Natural killer cell (primary cell): Measurements from ENCODE around the gene RANBP9. TPM values are rescaled to one million over a fixed set of nuclear protein-coding genes. Genes with fewer than 3 reads are reported as not detected.

ENCODE experiments used
- ATAC-seq, 3 donors: fragments of 150-1000 bp in 2 of 3; fragments of 200-7000 bp in 1 of 3; cut with Tn5 transposase; 1 replicate in 1 of 3; 2 replicates in 2 of 3; pipeline ENCODE4 v1.10.0; 2021; ENCODE audit warnings: mild to moderate bottlenecking in 2 of 3, moderate library complexity in 2 of 3
- DNase-seq, 2 donors: peaks; one replicate each; pipeline versions ENCODE4 v3.0.0 to v3.0.0-alpha.2; 2013 to 2021; ENCODE audit warnings: mixed read lengths in 1 of 2
- H3K27ac ChIP-seq: one replicate; pipeline ENCODE4 v1.5.1; 2013; ENCODE audit warnings: mild to moderate bottlenecking, low read length
- H3K27me3 ChIP-seq: one replicate; pipeline ENCODE4 v1.6.1; 2013; ENCODE audit warnings: low read length; ENCODE audit not compliant: control insufficient read depth, insufficient read depth
- H3K36me3 ChIP-seq: one replicate; pipeline ENCODE4 v1.6.1; 2013; ENCODE audit warnings: low read length; ENCODE audit not compliant: control insufficient read depth, insufficient read depth
- H3K4me1 ChIP-seq: one replicate; pipeline ENCODE4 v1.6.1; 2013; ENCODE audit warnings: low read length; ENCODE audit not compliant: control insufficient read depth, insufficient read depth
- H3K4me3 ChIP-seq: one replicate; pipeline ENCODE4 v1.5.1; 2013; ENCODE audit warnings: low read length
- H3K9me3 ChIP-seq: one replicate; pipeline ENCODE4 v1.6.1; 2013; ENCODE audit warnings: low read length; ENCODE audit not compliant: control insufficient read depth, insufficient read depth
- H3K27ac Mint-ChIP-seq, 2 donors: one replicate each; pipeline ENCODE4 v1.8.0; 2022; ENCODE audit warnings: mild to moderate bottlenecking in 2 of 2, mixed read lengths in 2 of 2, moderate library complexity in 1 of 2
- H3K27me3 Mint-ChIP-seq, 2 donors: one replicate each; pipeline ENCODE4 v1.8.0; 2022; ENCODE audit warnings: low read depth in 2 of 2, mixed read lengths in 2 of 2
- H3K36me3 Mint-ChIP-seq: one replicate; pipeline ENCODE4 v1.8.0; 2022; ENCODE audit warnings: mixed read lengths
- H3K4me1 Mint-ChIP-seq, 2 donors: one replicate each; pipeline ENCODE4 v1.8.0; 2022; ENCODE audit warnings: mixed read lengths in 2 of 2
- H3K4me3 Mint-ChIP-seq: one replicate; pipeline ENCODE4 v1.8.0; 2022; ENCODE audit warnings: mild to moderate bottlenecking, moderate library complexity, mixed read lengths
- H3K9me3 Mint-ChIP-seq, 2 donors: one replicate each; pipeline ENCODE4 v1.8.0; 2022; ENCODE audit warnings: mixed read lengths in 2 of 2
- CTCF ChIP-seq: fragments of 200-600 bp; IDR thresholded peaks from one replicate; pipeline ENCODE4 v1.8.0; 2022; ENCODE audit warnings: antibody characterized with exemption
- WGBS: methylation state at CpG from one replicate; pipeline ENCODE4 v1.1.7; 2013; ENCODE audit warnings: missing lambda C conversion rate; ENCODE audit not compliant: insufficient coverage; 5-methylcytosine and 5-hydroxymethylcytosine counted together
- intact Hi-C: fragments of 100-400 bp; cut with micrococcal nuclease; formaldehyde crosslinking; loops from one replicate; pipeline ENCODE4 v1.14.2; 2022
- total RNA-seq, 4 donors: library from RNA; stranded (reverse); fragments of 120-200 nt in 1 of 4; gene quantifications; one replicate each; pipeline versions ENCODE4 v1.2.3 to v1.2.4, GENCODE V29; 2013 to 2022

RANBP9 gene
- total RNA-seq, 3 donors from 2014 or later (not counting 1 experiment from before 2014, with no cell fraction given) = 52.2 to 62.5 (median 57.6) TPM

DNA sequence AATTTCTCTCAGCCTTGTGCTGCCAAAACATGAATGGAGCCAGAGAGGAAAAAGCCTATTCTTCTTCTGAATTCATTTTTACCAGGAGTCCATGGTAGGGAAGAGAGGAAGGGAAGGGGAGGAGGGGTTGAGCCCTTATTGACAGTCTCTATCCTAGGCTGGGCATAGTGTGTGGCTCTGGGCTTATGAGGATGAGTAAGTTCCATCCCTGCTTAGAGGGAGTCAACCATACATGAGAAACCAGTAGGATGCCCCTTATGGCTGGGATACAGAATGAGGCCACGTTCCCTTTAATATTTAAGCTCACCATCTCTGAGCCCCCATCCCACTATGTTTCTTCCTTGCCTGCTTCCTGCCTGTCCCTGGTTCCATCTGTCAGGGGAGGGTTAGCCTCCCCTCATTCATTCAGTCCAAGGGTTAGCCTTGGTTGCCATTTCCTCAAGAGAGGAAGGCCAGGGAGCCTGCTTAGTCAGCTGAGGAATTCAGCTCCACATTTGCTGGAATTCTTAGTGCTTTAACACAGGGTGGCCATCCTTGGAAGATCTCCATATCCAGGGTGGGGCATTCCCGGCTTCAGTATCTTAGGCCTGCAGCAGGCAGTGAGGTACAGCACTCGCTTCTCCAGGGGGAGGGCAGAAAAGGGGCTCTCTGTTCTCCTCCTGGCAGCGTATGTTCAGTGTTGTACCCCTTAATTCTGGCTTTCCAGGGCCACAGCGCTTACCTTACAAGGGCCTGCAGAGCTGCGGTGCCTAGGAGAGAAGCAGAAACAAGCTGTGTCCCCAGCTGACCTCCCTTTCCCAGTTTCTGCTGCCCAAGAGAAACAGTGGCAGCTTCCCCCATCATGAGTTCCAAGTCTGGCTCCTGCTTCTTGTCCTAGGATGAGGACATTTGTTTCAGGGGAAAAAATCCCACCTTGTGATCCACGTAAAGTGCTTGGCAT, 124.8 kb downstream of the RANBP9 start:
- Histone ChIP-seq H3K27ac (no peak overlapping the region), H3K27me3 (no peaks in the 10 kb centered on the region), H3K4me1 (peaks cover 7% of the 10 kb centered on the region), H3K36me3 (peaks cover 15% of the 10 kb centered on the region), H3K9me3 (no peaks in the 10 kb centered on the region), H3K4me3 (no peak overlapping the region)
- Mint-ChIP-seq H3K4me1 (peaks cover 8 to 13% of the 10 kb centered on the region in 2 donors), H3K27ac (no peak overlapping the region), H3K27me3 (no peaks in the 10 kb centered on the region), H3K9me3 (no peaks in the 10 kb centered on the region), H3K36me3 (no peaks in the 10 kb centered on the region), H3K4me3 (no peak overlapping the region)
- DNase-seq (no peak), ATAC-seq (no peak)
- 95% methylated on average over 7 of the region's 7 CpGs for WGBS
- no peak for TF ChIP-seq CTCF
- intact Hi-C loops = no loop called here

DNA sequence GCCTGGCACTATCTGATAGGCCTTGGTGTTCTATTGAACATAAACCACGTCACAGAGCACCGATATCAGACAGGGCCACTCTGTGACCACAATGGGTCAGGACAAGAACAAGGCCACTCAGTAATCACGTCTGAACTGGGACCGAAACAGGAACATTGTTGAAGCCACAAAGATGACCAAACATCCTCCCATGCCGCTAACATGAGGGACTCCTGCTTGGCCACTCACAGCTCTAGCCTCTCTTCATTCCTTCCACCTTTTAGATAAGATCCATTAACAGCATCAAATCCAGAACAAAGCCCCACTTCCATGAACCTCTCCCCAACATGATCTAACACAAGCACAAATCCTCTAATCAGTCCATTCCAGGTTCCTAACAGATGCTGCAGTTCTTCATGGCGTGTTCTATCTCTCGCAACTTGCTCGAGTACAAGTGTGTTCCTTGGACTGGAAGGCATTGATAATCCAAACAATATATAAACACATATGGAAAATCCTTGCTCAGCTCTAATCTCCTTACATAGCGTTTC, 129.9 kb downstream of the RANBP9 start:
- ATAC-seq (peak in 1 of 3 donors; percentile 39), DNase-seq (no peak)
- no peak overlapping the region for H3K27ac ChIP-seq
- H3K36me3 ChIP-seq = peaks cover 10% of the 10 kb centered on the region
- H3K9me3 ChIP-seq = no peaks in the 10 kb centered on the region
- Mint-ChIP-seq H3K27me3 (no peaks in the 10 kb centered on the region), H3K9me3 (no peaks in the 10 kb centered on the region), H3K4me1 (peaks cover 8 to 13% of the 10 kb centered on the region in 2 donors), H3K36me3 (no peaks in the 10 kb centered on the region), H3K27ac (no peak overlapping the region), H3K4me3 (no peak overlapping the region)
- intact Hi-C loops = no loop called here
- TF ChIP-seq CTCF = no peak
- 83% methylated on average over 8 of the region's 9 CpGs for WGBS
- H3K4me3 ChIP-seq = no peak overlapping the region
- H3K27me3 ChIP-seq = no peaks in the 10 kb centered on the region
- H3K4me1 ChIP-seq = peaks cover 7% of the 10 kb centered on the region

GRCh38 chr6:13579911-13580310, 131.7 kb downstream of the RANBP9 start:
- H3K27ac Mint-ChIP-seq = no peak overlapping the region
- no peaks in the 10 kb centered on the region for H3K9me3 ChIP-seq
- H3K4me3 ChIP-seq = no peak overlapping the region
- DNase-seq (no peak), ATAC-seq (no peak)
- peaks cover 22 to 25% of the 10 kb centered on the region in 2 donors for H3K4me1 Mint-ChIP-seq
- peaks cover 11% of the 10 kb centered on the region for H3K4me1 ChIP-seq
- WGBS = no CpG with 5 or more reads among the region's 1 CpG
- no peak for TF ChIP-seq CTCF
- H3K27me3 Mint-ChIP-seq = no peaks in the 10 kb centered on the region
- no peaks in the 10 kb centered on the region for H3K9me3 Mint-ChIP-seq
- H3K27me3 ChIP-seq = no peaks in the 10 kb centered on the region
- H3K36me3 Mint-ChIP-seq = no peaks in the 10 kb centered on the region
- no peak overlapping the region for H3K4me3 Mint-ChIP-seq
- intact Hi-C loops = loop anchor here (10.0 kb wide), 1 partner anchor 185 kb away; no protein-coding TSS in a partner anchor
- peaks cover 9% of the 10 kb centered on the region for H3K36me3 ChIP-seq
- no peak overlapping the region for H3K27ac ChIP-seq
